Measurements from ENCODE around the gene MRPS9. TPM values are rescaled to one million over a fixed set of nuclear protein-coding genes. Genes with fewer than 3 reads are reported as not detected.

MRPS9 gene
- polyA plus RNA-seq, 1 donor (not counting 4 experiments of a cell fraction or from before 2014, with no cell fraction given), result 33.3 TPM

- H3K9ac ChIP-seq (ENCODE audit: control insufficient read depth, extremely low read depth, insufficient read depth, low read length), result no peak overlapping the region
- H3K9me1 ChIP-seq (ENCODE audit: control insufficient read depth, extremely low read depth, insufficient read depth, low read length), result no peaks in the 10 kb centered on the region
- no peak overlapping the region for H3K4me3 ChIP-seq (ENCODE audit: control insufficient read depth in 2 of 3, extremely low read depth in 1 of 3, insufficient read depth in 2 of 3, low read depth in 1 of 3, low read length in 3 of 3)
- no peaks in the 10 kb centered on the region for H3K9me3 ChIP-seq (ENCODE audit: control insufficient read depth, low read depth, low read length)
- FAIRE-seq (no peak), DNase-seq (ENCODE audit: low read depth, low spot score) (no peak)
- H3K4me2 ChIP-seq (ENCODE audit: control insufficient read depth, extremely low read depth, insufficient read depth, low read depth, low read length), result no peak overlapping the region
- H3K4me1 ChIP-seq (ENCODE audit: control insufficient read depth, extremely low read depth, insufficient read depth, low read length), result no peaks in the 10 kb centered on the region
- H3K27me3 ChIP-seq (ENCODE audit: control insufficient read depth, extremely low read depth, insufficient read depth, low read length), result no peaks in the 10 kb centered on the region
- no peaks in the 10 kb centered on the region for H3K79me2 ChIP-seq (ENCODE audit: control insufficient read depth, insufficient read depth, low read length)
- no peaks in the 10 kb centered on the region for H3K36me3 ChIP-seq (ENCODE audit: control insufficient read depth in 2 of 2, extremely low read depth in 1 of 2, insufficient read depth in 2 of 2, low read length in 2 of 2)
- no peak overlapping the region for H2AFZ ChIP-seq (ENCODE audit: control insufficient read depth, low read length)
- no peak overlapping the region for H3K27ac ChIP-seq (ENCODE audit: control insufficient read depth, insufficient read depth, low read length)
- TF ChIP-seq EZH2 (IDR thresholded peaks at IDR 0.05; ENCODE audit: low read length), result no peak
- TF ChIP-seq CTCF (optimal IDR thresholded peaks at IDR 0.05 in 1 of 3, IDR thresholded peaks at IDR 0.05 in 1 of 3, conservative IDR thresholded peaks at IDR 0.05 in 1 of 3; ENCODE audit: extremely low read depth in 1 of 3, insufficient read depth in 2 of 3, low read length in 3 of 3), result no peak
- dilution Hi-C loops (cut with MboI; ENCODE audit: extremely low pct_ligation_motif_present, low sequenced_read_pairs), result no loop called here
- H4K20me1 ChIP-seq (ENCODE audit: control insufficient read depth, extremely low read depth, insufficient read depth, low read length), result no peaks in the 10 kb centered on the region
Measured at GRCh38 chr2:105082107-105082506, 44.2 kb downstream of the MRPS9 start.

GRCh38 chr2:105085525-105085924 is 47.7 kb downstream of the MRPS9 start:
- Histone ChIP-seq H3K27me3 (ENCODE audit: control insufficient read depth, extremely low read depth, insufficient read depth, low read length) (no peaks in the 10 kb centered on the region), H4K20me1 (ENCODE audit: control insufficient read depth, extremely low read depth, insufficient read depth, low read length) (no peaks in the 10 kb centered on the region), H3K36me3 (ENCODE audit: control insufficient read depth in 2 of 2, extremely low read depth in 1 of 2, insufficient read depth in 2 of 2, low read length in 2 of 2) (no peaks in the 10 kb centered on the region), H3K9ac (ENCODE audit: control insufficient read depth, extremely low read depth, insufficient read depth, low read length) (no peak overlapping the region), H3K9me3 (ENCODE audit: control insufficient read depth, low read depth, low read length) (no peaks in the 10 kb centered on the region), H3K4me1 (ENCODE audit: control insufficient read depth, extremely low read depth, insufficient read depth, low read length) (no peaks in the 10 kb centered on the region), H2AFZ (ENCODE audit: control insufficient read depth, low read length) (no peak overlapping the region), H3K4me3 (ENCODE audit: control insufficient read depth in 2 of 3, extremely low read depth in 1 of 3, insufficient read depth in 2 of 3, low read depth in 1 of 3, low read length in 3 of 3) (no peak overlapping the region), H3K27ac (ENCODE audit: control insufficient read depth, insufficient read depth, low read length) (no peak overlapping the region), H3K4me2 (ENCODE audit: control insufficient read depth, extremely low read depth, insufficient read depth, low read depth, low read length) (no peak overlapping the region), H3K79me2 (ENCODE audit: control insufficient read depth, insufficient read depth, low read length) (no peaks in the 10 kb centered on the region), H3K9me1 (ENCODE audit: control insufficient read depth, extremely low read depth, insufficient read depth, low read length) (no peaks in the 10 kb centered on the region)
- TF ChIP-seq CTCF (optimal IDR thresholded peaks at IDR 0.05 in 1 of 3, IDR thresholded peaks at IDR 0.05 in 1 of 3, conservative IDR thresholded peaks at IDR 0.05 in 1 of 3; ENCODE audit: extremely low read depth in 1 of 3, insufficient read depth in 2 of 3, low read length in 3 of 3), result no peak
- no peak for TF ChIP-seq EZH2 (IDR thresholded peaks at IDR 0.05; ENCODE audit: low read length)
- dilution Hi-C loops (cut with MboI; ENCODE audit: extremely low pct_ligation_motif_present, low sequenced_read_pairs), result no loop called here
- FAIRE-seq, result no peak
- no peak for DNase-seq (ENCODE audit: low read depth, low spot score)
